Neural progenitor cell (in vitro differentiated cells): ENCODE data around the gene EHD4. TPM values are rescaled to one million over a fixed set of nuclear protein-coding genes. Genes with fewer than 3 reads are reported as not detected.

Source experiments
- DNase-seq: peaks from one replicate; pipeline ENCODE4 v3.0.0-alpha.2; 2016; ENCODE audit warnings: low spot score
- H2AFZ ChIP-seq: fragments of 200-600 bp; sonication (generic); replicated peaks from 2 replicates; pipeline ENCODE4 v1.6.1; 2016; ENCODE audit warnings: antibody characterized with exemption
- H3F3A ChIP-seq: fragments of 200-600 bp; sonication (generic); 2 replicates; pipeline ENCODE4 v1.6.1; 2016; ENCODE audit warnings: antibody characterized with exemption, low read depth
- H3K27ac ChIP-seq: fragments of 200-600 bp; sonication (generic); 2 replicates; pipeline ENCODE4 v1.5.1; 2016; ENCODE audit warnings: mild to moderate bottlenecking
- H3K27me3 ChIP-seq: fragments of 200-600 bp; sonication (generic); 2 replicates; pipeline ENCODE4 v1.6.1; 2016; ENCODE audit warnings: mild to moderate bottlenecking, moderate library complexity
- H3K36me3 ChIP-seq: fragments of 200-600 bp; sonication (generic); 2 replicates; pipeline ENCODE4 v1.5.1; 2016
- H3K4me1 ChIP-seq: fragments of 200-600 bp; sonication (generic); 2 replicates; pipeline ENCODE4 v1.6.1; 2016; ENCODE audit warnings: mixed run types
- H3K4me2 ChIP-seq: fragments of 200-600 bp; sonication (generic); 2 replicates; pipeline ENCODE4 v1.6.1; 2016
- H3K4me3 ChIP-seq: fragments of 200-600 bp; sonication (generic); 2 replicates; pipeline ENCODE4 v1.5.1; 2016
- H3K79me2 ChIP-seq: fragments of 200-600 bp; sonication (generic); 2 replicates; pipeline ENCODE4 v1.6.1; 2016; ENCODE audit warnings: low read depth
- H3K9ac ChIP-seq: fragments of 200-600 bp; sonication (generic); 2 replicates; pipeline ENCODE4 v1.6.1; 2016
- H3K9me3 ChIP-seq: fragments of 200-600 bp; sonication (generic); 2 replicates; pipeline ENCODE4 v1.5.1; 2016; ENCODE audit warnings: low read depth
- H4K20me1 ChIP-seq: fragments of 200-600 bp; sonication (generic); 2 replicates; pipeline ENCODE4 v1.6.1; 2016; ENCODE audit warnings: low read depth
- H3K27ac Mint-ChIP-seq: 3 replicates; pipeline ENCODE4 v1.8.0; 2021; ENCODE audit warnings: mixed read lengths
- H3K27me3 Mint-ChIP-seq: 2 replicates; pipeline ENCODE4 v1.8.0; 2022; ENCODE audit warnings: low read depth, mild to moderate bottlenecking, inconsistent platforms, moderate library complexity, mixed read lengths; ENCODE audit not compliant: insufficient read depth
- H3K36me3 Mint-ChIP-seq: 3 replicates; pipeline ENCODE4 v1.8.0; 2021; ENCODE audit warnings: mixed read lengths
- H3K4me1 Mint-ChIP-seq: 3 replicates; pipeline ENCODE4 v1.8.0; 2021; ENCODE audit warnings: mixed read lengths
- H3K4me3 Mint-ChIP-seq: 3 replicates; pipeline ENCODE4 v1.8.0; 2021; ENCODE audit warnings: mild to moderate bottlenecking, moderate library complexity, mixed read lengths
- H3K9me3 Mint-ChIP-seq: 3 replicates; pipeline ENCODE4 v1.8.0; 2020; ENCODE audit warnings: mixed read lengths
- EZH2 ChIP-seq: fragments of 200-600 bp; sonication (generic); IDR thresholded peaks from 2 replicates; pipeline ENCODE4 v1.6.1; 2017; ENCODE audit warnings: antibody characterized with exemption, mild to moderate bottlenecking, moderate library complexity
- EZH2phosphoT487 ChIP-seq: fragments of 200-600 bp; sonication (generic); IDR thresholded peaks from 2 replicates; pipeline ENCODE4 v1.6.1; 2017; ENCODE audit warnings: antibody characterized with exemption
- total RNA-seq: library from RNA; depleted of rRNA; stranded (reverse); fragments of >200 nt; gene quantifications from 2 replicates; pipeline ENCODE4 v1.2.3, GENCODE V29; 2015; ENCODE audit warnings: low replicate concordance
- TF ChIP-seq, protein P1 (sequence below): fragments of 200-600 bp; sonication (generic); IDR thresholded peaks from 2 replicates; pipeline ENCODE4 v1.5.1; 2017; ENCODE audit warnings: antibody characterized with exemption, mild to moderate bottlenecking

EHD4 gene
- total RNA-seq, 1 donor from 2014 or later: 6.9 TPM

DNA sequence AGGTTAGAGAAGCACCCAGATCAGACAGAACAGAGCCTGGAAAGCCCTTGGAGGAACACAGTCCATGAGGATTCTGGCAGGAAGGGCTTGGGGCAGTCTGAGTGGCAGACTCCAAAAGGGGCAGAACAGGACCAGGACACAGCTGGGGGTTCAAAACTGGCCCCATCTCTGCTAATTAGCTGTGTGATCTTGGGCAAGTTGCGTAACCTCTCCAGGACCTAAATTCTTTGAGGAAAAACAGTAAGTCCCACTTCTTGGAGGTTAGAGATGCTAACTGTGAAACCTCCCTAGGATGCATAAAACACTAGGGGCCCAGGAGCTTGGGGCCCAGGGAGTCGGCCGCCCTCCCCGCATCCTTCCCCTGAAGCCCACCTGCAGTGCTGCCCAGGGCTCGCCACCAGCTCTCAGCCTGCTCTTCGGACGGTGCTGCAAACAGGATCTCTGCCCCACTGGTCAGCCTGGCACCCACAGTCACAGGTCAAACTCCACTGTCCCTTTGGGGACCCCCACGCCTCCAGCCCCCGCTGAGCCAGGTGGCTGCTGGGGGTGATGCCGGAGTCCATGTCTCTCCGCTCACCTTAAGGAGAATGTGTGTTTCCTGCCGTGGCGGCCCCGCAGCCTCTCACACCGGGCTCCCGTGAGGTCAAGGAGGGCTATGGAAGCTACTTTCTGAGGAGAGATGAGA, 121.7 kb downstream of the EHD4 start:
- Histone ChIP-seq H3K79me2 (no peaks in the 10 kb centered on the region), H3F3A (no peaks in the 10 kb centered on the region), H3K4me1 (peaks cover 7% of the 10 kb centered on the region), H3K9me3 (no peaks in the 10 kb centered on the region), H4K20me1 (no peaks in the 10 kb centered on the region), H3K4me2 (no peak overlapping the region), H3K36me3 (no peaks in the 10 kb centered on the region), H3K9ac (no peak overlapping the region), H3K27ac (no peak overlapping the region), H3K4me3 (no peak overlapping the region), H2AFZ (no peak overlapping the region), H3K27me3 (no peaks in the 10 kb centered on the region)
- Mint-ChIP-seq H3K27ac (peak overlapping the region; percentile 87), H3K4me1 (peaks cover 9% of the 10 kb centered on the region), H3K4me3 (no peak overlapping the region), H3K9me3 (no peaks in the 10 kb centered on the region), H3K27me3 (peaks cover 4% of the 10 kb centered on the region), H3K36me3 (peaks cover 12% of the 10 kb centered on the region)
- TF ChIP-seq EZH2phosphoT487: no peak
- TF ChIP-seq EZH2: no peak
- TF ChIP-seq, protein P1, sequence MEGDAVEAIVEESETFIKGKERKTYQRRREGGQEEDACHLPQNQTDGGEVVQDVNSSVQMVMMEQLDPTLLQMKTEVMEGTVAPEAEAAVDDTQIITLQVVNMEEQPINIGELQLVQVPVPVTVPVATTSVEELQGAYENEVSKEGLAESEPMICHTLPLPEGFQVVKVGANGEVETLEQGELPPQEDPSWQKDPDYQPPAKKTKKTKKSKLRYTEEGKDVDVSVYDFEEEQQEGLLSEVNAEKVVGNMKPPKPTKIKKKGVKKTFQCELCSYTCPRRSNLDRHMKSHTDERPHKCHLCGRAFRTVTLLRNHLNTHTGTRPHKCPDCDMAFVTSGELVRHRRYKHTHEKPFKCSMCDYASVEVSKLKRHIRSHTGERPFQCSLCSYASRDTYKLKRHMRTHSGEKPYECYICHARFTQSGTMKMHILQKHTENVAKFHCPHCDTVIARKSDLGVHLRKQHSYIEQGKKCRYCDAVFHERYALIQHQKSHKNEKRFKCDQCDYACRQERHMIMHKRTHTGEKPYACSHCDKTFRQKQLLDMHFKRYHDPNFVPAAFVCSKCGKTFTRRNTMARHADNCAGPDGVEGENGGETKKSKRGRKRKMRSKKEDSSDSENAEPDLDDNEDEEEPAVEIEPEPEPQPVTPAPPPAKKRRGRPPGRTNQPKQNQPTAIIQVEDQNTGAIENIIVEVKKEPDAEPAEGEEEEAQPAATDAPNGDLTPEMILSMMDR: no peak
- no peak for DNase-seq

GRCh38 chr15:41849861-41850260, 122.5 kb downstream of the EHD4 start:
- H3K27ac ChIP-seq: no peak overlapping the region
- peaks cover 2% of the 10 kb centered on the region for H3K4me1 Mint-ChIP-seq
- H3K4me3 Mint-ChIP-seq: no peak overlapping the region
- H3K9me3 ChIP-seq: no peaks in the 10 kb centered on the region
- peaks cover 12% of the 10 kb centered on the region for H3K36me3 Mint-ChIP-seq
- no peak overlapping the region for H2AFZ ChIP-seq
- H3K4me1 ChIP-seq: no peaks in the 10 kb centered on the region
- DNase-seq: no peak
- TF ChIP-seq EZH2 (no peak), EZH2phosphoT487 (no peak)
- TF ChIP-seq, protein P1: no peak
- no peaks in the 10 kb centered on the region for H4K20me1 ChIP-seq
- no peak overlapping the region for H3K4me3 ChIP-seq
- H3K27me3 ChIP-seq: no peaks in the 10 kb centered on the region
- H3K27ac Mint-ChIP-seq: no peak overlapping the region
- H3K4me2 ChIP-seq: no peak overlapping the region
- H3K9me3 Mint-ChIP-seq: no peaks in the 10 kb centered on the region
- peaks cover 4% of the 10 kb centered on the region for H3K27me3 Mint-ChIP-seq
- no peaks in the 10 kb centered on the region for H3K79me2 ChIP-seq
- no peaks in the 10 kb centered on the region for H3F3A ChIP-seq
- no peaks in the 10 kb centered on the region for H3K36me3 ChIP-seq
- H3K9ac ChIP-seq: no peak overlapping the region

- no peaks in the 10 kb centered on the region for H3K79me2 ChIP-seq
- no peak overlapping the region for H3K27ac ChIP-seq
- Mint-ChIP-seq H3K4me1 (no peaks in the 10 kb centered on the region), H3K27me3 (peaks cover 4% of the 10 kb centered on the region), H3K27ac (no peak overlapping the region), H3K9me3 (no peaks in the 10 kb centered on the region), H3K36me3 (peaks cover 12% of the 10 kb centered on the region), H3K4me3 (no peak overlapping the region)
- no peak overlapping the region for H3K4me2 ChIP-seq
- H3F3A ChIP-seq: no peaks in the 10 kb centered on the region
- DNase-seq: no peak
- H3K36me3 ChIP-seq: no peaks in the 10 kb centered on the region
- H3K4me3 ChIP-seq: no peak overlapping the region
- no peaks in the 10 kb centered on the region for H3K9me3 ChIP-seq
- H2AFZ ChIP-seq: no peak overlapping the region
- TF ChIP-seq EZH2 (no peak), EZH2phosphoT487 (no peak)
- TF ChIP-seq, protein P1: no peak
- no peaks in the 10 kb centered on the region for H3K27me3 ChIP-seq
- no peaks in the 10 kb centered on the region for H3K4me1 ChIP-seq
- no peaks in the 10 kb centered on the region for H4K20me1 ChIP-seq
- H3K9ac ChIP-seq: peak overlapping the region; percentile 27
Measured at GRCh38 chr15:41849204-41849603, 123.2 kb downstream of the EHD4 start.
